Tracheal epithelial cell (primary cell): Measurements from ENCODE around the gene OR8D1. TPM values are rescaled to one million over a fixed set of nuclear protein-coding genes. Genes with fewer than 3 reads are reported as not detected.

Experiments used
- total RNA-seq: library from RNA; depleted of rRNA; stranded (reverse); fragments of >200 nt; gene quantifications from 2 replicates; pipeline ENCODE4 v1.2.1, GENCODE V29; 2014

The OR8D1 gene
- not detected in 2 replicates for total RNA-seq

DNA sequence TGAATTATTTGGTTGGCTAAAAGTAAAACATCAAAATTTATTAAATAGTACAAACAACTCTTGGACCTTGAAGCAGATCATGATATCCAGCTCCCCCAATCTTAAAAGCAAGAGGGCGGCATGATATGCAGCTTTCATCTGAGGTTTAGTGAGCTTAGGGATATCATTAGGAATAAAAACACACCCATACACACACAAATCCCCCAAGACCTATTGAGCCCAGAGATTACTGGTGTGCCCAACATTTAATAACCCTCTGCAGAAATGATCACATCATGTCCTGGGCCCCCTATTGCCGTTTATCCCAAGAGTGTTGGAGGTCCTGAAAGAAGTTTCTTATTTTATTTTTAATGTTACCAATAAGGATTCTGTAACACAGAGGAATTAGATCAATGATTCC, at the start of gene OR8D1:
Gene OR8D1 (minus strand): TSS at position 101 of the 400 bp plus-strand sequence. CDS start 3,183 bp downstream, outside the sequence.

DNA sequence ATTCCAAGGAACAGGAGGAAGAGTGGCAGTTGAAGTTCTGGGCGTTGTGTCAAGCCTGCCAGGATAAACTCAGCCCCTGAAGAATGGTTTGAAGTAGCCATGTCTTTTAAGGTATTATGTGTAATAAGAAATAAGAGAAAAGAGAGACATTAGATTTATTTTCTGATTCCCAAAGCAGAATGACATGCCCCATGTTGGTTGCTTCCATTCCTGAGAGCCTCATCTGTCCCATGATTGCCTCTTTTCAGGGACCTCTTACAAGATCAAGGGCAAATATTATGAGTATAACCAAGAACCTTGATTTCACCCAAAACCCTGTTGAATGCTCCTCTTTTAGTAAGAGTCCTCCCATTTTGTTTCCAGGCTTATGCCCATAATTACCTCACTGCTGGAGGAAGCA, 6.3 kb upstream of the OR8D1 start, which contains the start of gene OR8D2:
Gene OR8D2 (minus strand): TSS at position 101 of the 400 bp plus-strand sequence. CDS start 0 bp downstream, at position 101.

DNA sequence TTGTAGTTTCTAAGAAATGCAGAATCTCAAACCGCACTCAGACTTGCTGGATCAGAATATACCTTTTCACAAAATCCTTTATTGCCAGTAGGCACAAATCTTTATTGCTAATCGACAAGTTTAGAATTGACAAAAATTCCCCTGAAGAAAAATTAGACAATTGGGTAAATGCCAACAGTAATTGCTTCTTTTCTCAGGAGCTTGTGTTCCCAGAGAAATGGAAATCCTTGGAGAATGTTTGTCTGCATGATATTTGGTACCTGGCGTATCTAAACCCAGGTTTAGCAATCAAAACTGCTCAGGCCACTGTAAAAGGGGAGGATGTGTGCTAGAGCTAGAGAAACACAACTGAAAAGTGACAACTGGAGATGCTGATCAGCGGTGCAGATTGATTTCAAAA, 57.7 kb downstream of the OR8D1 start, which contains the start of gene OR8G5:
Gene OR8G5 (plus strand): TSS at position 301 of the 400 bp plus-strand sequence. CDS start 8,556 bp downstream, outside the sequence.

Other genes with a start within 250 kb of the OR8D1 start
- 10.0 and 21.0 TPM in 2 replicates for gene VWA5A, start 198.5 kb downstream of the OR8D1 start, total RNA-seq
- not detected in 2 replicates for gene OR10D3, start 130.6 kb downstream of the OR8D1 start, total RNA-seq
- gene OR8G1, start 72.9 kb downstream of the OR8D1 start, total RNA-seq = not detected in 2 replicates
- gene OR8G5, start 57.6 kb downstream of the OR8D1 start, total RNA-seq = not detected in 2 replicates
- gene OR8D2, start 6.2 kb upstream of the OR8D1 start, total RNA-seq = not detected in 2 replicates
- gene OR8B2, start 70.5 kb upstream of the OR8D1 start, total RNA-seq = not detected in 2 replicates
- not detected in 2 replicates for gene OR8B3, start 85.1 kb upstream of the OR8D1 start, total RNA-seq
- not detected in 2 replicates for gene OR8B4, start 110.9 kb upstream of the OR8D1 start, total RNA-seq
- gene OR8B8, start 131.7 kb upstream of the OR8D1 start, total RNA-seq = not detected in 2 replicates
- not detected in 2 replicates for gene OR8B12, start 229.7 kb upstream of the OR8D1 start, total RNA-seq